H1 (cell line): ENCODE results near the gene RAB36. TPM values are rescaled to one million over a fixed set of nuclear protein-coding genes. Genes with fewer than 3 reads are reported as not detected.

Experiments used
- CTCF ChIA-PET: fragments of 300-600 bp; sonication (Branson Sonifier 250); formaldehyde crosslinking; loops from one replicate; lab custom pipeline; 2021; ENCODE audit not compliant: partially characterized antibody; lab: Charles Lee
- POLR2A ChIA-PET: fragments of 300-600 bp; sonication (Branson Sonifier 250); formaldehyde crosslinking; loops from one replicate; lab custom pipeline; 2021; ENCODE audit warnings: inconsistent platforms; ENCODE audit not compliant: partially characterized antibody; lab: Charles Lee
- DNase-seq, 2 experiments: peaks; one replicate each; pipeline versions ENCODE4 v3.0.0 to v3.0.0-alpha.2; 2010 to 2022; ENCODE audit warnings: low spot score in 2 of 2, low read depth in 1 of 2, mixed read lengths in 1 of 2
- FAIRE-seq: peaks from 2 replicates; lab custom pipeline; 2011; peaks lifted over from hg19 to GRCh38; lab: Jason Lieb, UNC
- H2AFZ ChIP-seq: 2 replicates; pipeline ENCODE4 v1.8.1; 2012; ENCODE audit warnings: low read length, inconsistent platforms
- H2AK5ac ChIP-seq: 2 replicates; pipeline ENCODE4 v1.6.1; 2013; ENCODE audit warnings: low read depth, low read length
- H2BK120ac ChIP-seq: replicated peaks from 2 replicates; pipeline ENCODE3; 2013; ENCODE audit warnings: low read depth, low read length, inconsistent platforms
- H2BK12ac ChIP-seq: 2 replicates; pipeline ENCODE4 v1.6.1; 2013; ENCODE audit warnings: low read depth, low read length
- H2BK15ac ChIP-seq: 2 replicates; pipeline ENCODE4 v1.6.1; 2013; ENCODE audit warnings: low read length
- H2BK20ac ChIP-seq: 2 replicates; pipeline ENCODE4 v1.6.1; 2013; ENCODE audit warnings: low read length
- H2BK5ac ChIP-seq: 2 replicates; pipeline ENCODE4 v1.6.1; 2013; ENCODE audit warnings: low read depth, low read length
- H3K14ac ChIP-seq: 2 replicates; pipeline ENCODE4 v1.6.1; 2013; ENCODE audit warnings: inconsistent platforms; ENCODE audit not compliant: insufficient read length
- H3K18ac ChIP-seq: 2 replicates; pipeline ENCODE4 v1.6.1; 2013; ENCODE audit warnings: low read length; ENCODE audit errors: extremely low read depth
- H3K23ac ChIP-seq: 2 replicates; pipeline ENCODE4 v1.6.1; 2013; ENCODE audit warnings: inconsistent platforms; ENCODE audit not compliant: insufficient read length
- H3K23me2 ChIP-seq: 2 replicates; pipeline ENCODE4 v1.6.1; 2013; ENCODE audit warnings: low read depth, low read length
- H3K27ac ChIP-seq: 2 replicates; pipeline ENCODE4 v1.6.1; 2011; ENCODE audit warnings: low read depth, low read length, inconsistent platforms
- H3K27me3 ChIP-seq, 4 experiments: replicated peaks in 1 of 4; 1 replicate in 1 of 4; 2 replicates in 3 of 4; pipeline versions ENCODE4 v1.6.1 to v1.8.1; 2011 to 2013; ENCODE audit warnings: low read length in 3 of 4, mild to moderate bottlenecking in 3 of 4, inconsistent platforms in 2 of 4, mixed read lengths in 2 of 4, moderate library complexity in 1 of 4; ENCODE audit not compliant: control insufficient read depth in 3 of 4, insufficient read depth in 3 of 4; ENCODE audit errors: extremely low read depth in 1 of 4
- H3K36me3 ChIP-seq, 4 experiments: 2 replicates each; pipeline versions ENCODE4 v1.6.1 to v1.8.1; 2011 to 2013; ENCODE audit warnings: mild to moderate bottlenecking in 4 of 4, low read length in 3 of 4, moderate library complexity in 2 of 4, control low read depth in 1 of 4, inconsistent platforms in 1 of 4; ENCODE audit not compliant: insufficient read depth in 4 of 4, control insufficient read depth in 2 of 4
- H3K4ac ChIP-seq: replicated peaks from 2 replicates; pipeline ENCODE3; 2013; ENCODE audit warnings: low read length, low read depth, mixed read lengths, inconsistent platforms; ENCODE audit not compliant: insufficient read length
- H3K4me1 ChIP-seq, 4 experiments: replicated peaks in 1 of 4; 1 replicate in 1 of 4; 2 replicates in 3 of 4; pipeline versions ENCODE4 v1.6.1 to v1.8.1; 2011 to 2013; ENCODE audit warnings: low read length in 3 of 4, inconsistent platforms in 2 of 4, mixed read lengths in 1 of 4; ENCODE audit not compliant: insufficient read depth in 4 of 4, control insufficient read depth in 3 of 4
- H3K4me2 ChIP-seq, 2 experiments: 2 replicates each; pipeline versions ENCODE4 v1.6.1 to v1.8.1; 2011 to 2013; ENCODE audit warnings: low read depth in 2 of 2, low read length in 2 of 2, control low read depth in 1 of 2, inconsistent platforms in 1 of 2, mild to moderate bottlenecking in 1 of 2; ENCODE audit not compliant: insufficient read depth in 1 of 2
- H3K4me3 ChIP-seq, 4 experiments: fragments of 200-600, 300-600 bp in 1 of 4; sonication (generic), shearing (Covaris generic), sonication (Bioruptor Twin) in 1 of 4; 2 replicates each; pipeline versions ENCODE4 v1.5.1 to v1.8.1; 2011 to 2016; ENCODE audit warnings: low read length in 4 of 4, low read depth in 3 of 4, control low read depth in 2 of 4, inconsistent platforms in 2 of 4, mild to moderate bottlenecking in 2 of 4, mixed read lengths in 1 of 4, moderate library complexity in 1 of 4; ENCODE audit not compliant: insufficient read depth in 2 of 4; ENCODE audit errors: extremely low read depth in 1 of 4
- H3K56ac ChIP-seq: replicated peaks from 2 replicates; pipeline ENCODE3; 2013; ENCODE audit warnings: low read depth, mild to moderate bottlenecking, mixed read lengths, low read length, inconsistent platforms; ENCODE audit not compliant: insufficient read length
- H3K79me1 ChIP-seq: 2 replicates; pipeline ENCODE4 v1.6.1; 2013; ENCODE audit warnings: low read depth, low read length, control low read depth
- H3K79me2 ChIP-seq, 2 experiments: 2 replicates each; pipeline versions ENCODE4 v1.6.1 to v1.8.1; 2012 to 2013; ENCODE audit warnings: low read length in 2 of 2, mild to moderate bottlenecking in 2 of 2, inconsistent platforms in 1 of 2; ENCODE audit not compliant: insufficient read depth in 2 of 2, control insufficient read depth in 1 of 2
- H3K9ac ChIP-seq, 4 experiments: replicated peaks in 1 of 4; 1 replicate in 1 of 4; 2 replicates in 3 of 4; pipeline versions ENCODE4 v1.6.1 to v1.8.1; 2011 to 2013; ENCODE audit warnings: low read depth in 3 of 4, low read length in 3 of 4, control low read depth in 2 of 4, mild to moderate bottlenecking in 2 of 4, moderate library complexity in 2 of 4, inconsistent platforms in 1 of 4; ENCODE audit errors: extremely low read depth in 1 of 4
- H3K9me3 ChIP-seq, 2 experiments: 2 replicates each; pipeline versions ENCODE4 v1.6.1 to v1.8.1; 2012 to 2013; ENCODE audit warnings: mild to moderate bottlenecking in 2 of 2, moderate library complexity in 2 of 2, control low read depth in 1 of 2, inconsistent platforms in 1 of 2, low read depth in 1 of 2, low read length in 1 of 2, mixed read lengths in 1 of 2; ENCODE audit not compliant: insufficient read depth in 2 of 2
- H4K20me1 ChIP-seq, 2 experiments: replicated peaks in 1 of 2; 2 replicates each; pipeline versions ENCODE3 to v1.8.1; 2011 to 2013; ENCODE audit warnings: inconsistent platforms in 2 of 2, low read length in 2 of 2, mild to moderate bottlenecking in 1 of 2; ENCODE audit not compliant: insufficient read depth in 2 of 2, control insufficient read depth in 1 of 2
- H4K5ac ChIP-seq: 2 replicates; pipeline ENCODE4 v1.6.1; 2013; ENCODE audit warnings: low read length, low read depth, mixed read lengths, inconsistent platforms; ENCODE audit not compliant: insufficient read length
- H4K8ac ChIP-seq: 2 replicates; pipeline ENCODE4 v1.8.0; 2013; ENCODE audit warnings: mild to moderate bottlenecking, moderate library complexity, low read length, inconsistent platforms; ENCODE audit not compliant: insufficient read depth; ENCODE audit errors: extremely low read depth
- H4K91ac ChIP-seq: replicated peaks from 2 replicates; pipeline ENCODE3; 2013; ENCODE audit warnings: low read length, mixed read lengths, inconsistent platforms; ENCODE audit not compliant: insufficient read length
- CTCF ChIP-seq, 3 experiments: IDR thresholded peaks; 1 replicate in 2 of 3; 2 replicates in 1 of 3; pipeline versions ENCODE4 v1.5.1 to v1.6.1; 2011; ENCODE audit warnings: low read length in 3 of 3, mild to moderate bottlenecking in 3 of 3, inconsistent platforms in 2 of 3, low read depth in 1 of 3, moderate library complexity in 1 of 3; ENCODE audit not compliant: insufficient read depth in 1 of 3; ENCODE audit errors: control extremely low read depth in 1 of 3
- GABPA ChIP-seq: IDR thresholded peaks from 2 replicates; pipeline ENCODE4 v1.6.1; 2011; ENCODE audit warnings: mild to moderate bottlenecking, low read length, moderate library complexity, borderline replicate concordance; ENCODE audit not compliant: insufficient read depth
- JUN ChIP-seq: IDR thresholded peaks from 2 replicates; pipeline ENCODE4 v1.6.1; 2011; ENCODE audit warnings: low read depth, mild to moderate bottlenecking, improper control_type of control experiment, low read length
- MAFK ChIP-seq: IDR thresholded peaks from 2 replicates; pipeline ENCODE4 v1.6.1; 2012; ENCODE audit warnings: low read depth, mild to moderate bottlenecking, improper control_type of control experiment, low read length
- MAX ChIP-seq: IDR thresholded peaks from 2 replicates; pipeline ENCODE4 v1.6.1; 2012; ENCODE audit warnings: inconsistent platforms
- POU5F1 ChIP-seq: IDR thresholded peaks from 2 replicates; pipeline ENCODE4 v1.6.1; 2011; ENCODE audit warnings: low read depth, mild to moderate bottlenecking, low read length, moderate library complexity
- SRF ChIP-seq: IDR thresholded peaks from 2 replicates; pipeline ENCODE4 v1.6.1; 2011; ENCODE audit warnings: mild to moderate bottlenecking, low read depth, low read length, moderate library complexity
- TCF12 ChIP-seq: IDR thresholded peaks from 2 replicates; pipeline ENCODE4 v1.6.1; 2011; ENCODE audit warnings: low read depth, mild to moderate bottlenecking, low read length
- ZNF274 ChIP-seq: IDR thresholded peaks from 2 replicates; pipeline ENCODE4 v1.7.0; 2012; ENCODE audit warnings: low read length, borderline replicate concordance; ENCODE audit errors: extremely low read depth
- WGBS, 2 experiments: shearing (Covaris generic) in 1 of 2; methylation state at CpG; one replicate each; pipeline versions ENCODE4 v1.1.6 to v1.1.7; 2013 to 2015; ENCODE audit warnings: low lambda C conversion rate in 2 of 2, mixed read lengths in 2 of 2, inconsistent platforms in 1 of 2, low coverage in 1 of 2, missing lambda C conversion rate in 1 of 2; ENCODE audit not compliant: insufficient replicate concordance in 2 of 2, insufficient coverage in 1 of 2, insufficient read length in 1 of 2; ENCODE audit errors: extremely low coverage in 1 of 2, missing lambda C conversion rate in 1 of 2; 5-methylcytosine and 5-hydroxymethylcytosine counted together
- polyA plus RNA-seq, 7 experiments: library from polyadenylated mRNA; depleted of rRNA in 3 of 7; stranded (reverse) in 5 of 7; unstranded in 2 of 7; fragments of >200 nt in 5 of 7; fragments of 200-250 nt in 2 of 7; gene quantifications; 1 replicate in 5 of 7; 2 replicates in 1 of 7; 4 replicates in 1 of 7; pipeline versions ENCODE4 v1.2.1 to v1.2.3, GENCODE V29; 2011 to 2013; ENCODE audit warnings: missing spikeins in 2 of 7, mixed read lengths in 2 of 7
- total RNA-seq: library from RNA; stranded (reverse); fragmentation: NEBNext Ultra II Directional; extraction: Animal tissue kit (Norgen Biotek cat#: 25700); gene quantifications from 2 replicates; pipeline ENCODE4 v1.2.1, GENCODE V29; 2021

Gene RAB36
- total and polyA plus RNA-seq, 2 of the 8 experiments (the other 6 are each of a cell fraction or from before 2014, with no cell fraction given): 1.0 to 1.5 TPM

- no peaks in the 10 kb centered on the region; a peak in 2 of 8 replicates for H3K36me3 ChIP-seq
- no peak overlapping the region for H3K56ac ChIP-seq
- no peaks in the 10 kb centered on the region for H4K20me1 ChIP-seq
- CTCF ChIA-PET: interaction anchor here (0.9 to 24.3 kb wide), 29 partner anchors 9 to 705 kb away, joined by 3 to 384 read pairs (median 4); partner anchors contain the start of gene RSPH14
- H3K9me3 ChIP-seq: no peaks in the 10 kb centered on the region
- no peak overlapping the region for H3K14ac ChIP-seq
- H3K18ac ChIP-seq: no peak overlapping the region
- no peaks in the 10 kb centered on the region for H3K23me2 ChIP-seq
- no peak overlapping the region for H3K4me3 ChIP-seq
- 85% methylated on average over 6 of the region's 7 CpGs; no CpG with 5 or more reads in 1 of the 2 experiments for WGBS, 2 experiments
- POLR2A ChIA-PET: no interaction called here
- no peak overlapping the region for H3K4me2 ChIP-seq
- no peak overlapping the region for H3K4ac ChIP-seq
- H2BK120ac ChIP-seq: no peak overlapping the region
- no peak overlapping the region for H2AFZ ChIP-seq
- H3K27me3 ChIP-seq: peaks cover 0 to 5% (median 3%) of the 10 kb centered on the region in 4 experiments; a peak in 3 of 7 replicates
- no peaks in the 10 kb centered on the region for H3K79me2 ChIP-seq
- H4K91ac ChIP-seq: no peak overlapping the region
- no peak overlapping the region for H2BK12ac ChIP-seq
- peaks cover 0 to 1% (median 0%) of the 10 kb centered on the region in 4 experiments; a peak in 1 of 7 replicates for H3K4me1 ChIP-seq
- no peak overlapping the region for H3K9ac ChIP-seq
- H4K8ac ChIP-seq: no peak overlapping the region
- no peaks in the 10 kb centered on the region for H3K79me1 ChIP-seq
- no peak for FAIRE-seq
- no peak overlapping the region for H2BK20ac ChIP-seq
- no peak for DNase-seq
- H2AK5ac ChIP-seq: 0 out of 2 replicates have a peak overlapping the region, but pooled peaks have one; percentile 2
- no peak overlapping the region for H2BK5ac ChIP-seq
- H3K27ac ChIP-seq: no peak overlapping the region
- H3K23ac ChIP-seq: no peak overlapping the region
- H4K5ac ChIP-seq: no peak overlapping the region
- H2BK15ac ChIP-seq: no peak overlapping the region
- no peak for TF ChIP-seq GABPA
- TF ChIP-seq SRF: no peak
- no peak for TF ChIP-seq JUN
- TF ChIP-seq MAFK: no peak
- no peak for TF ChIP-seq POU5F1
- no peak for TF ChIP-seq TCF12
- no peak for TF ChIP-seq CTCF (IDR thresholded peaks at IDR 0.05; ENCODE audit: control extremely low read depth in 1 of 3, insufficient read depth in 1 of 3, low read depth in 1 of 3, low read length in 3 of 3)
- TF ChIP-seq ZNF274: no peak
- no peak for TF ChIP-seq MAX
Measured at GRCh38 chr22:23127055-23127756, 18.1 kb upstream of the RAB36 start.
